ENCODE measurements around the gene EFHD1. TPM values are rescaled to one million over a fixed set of nuclear protein-coding genes. Genes with fewer than 3 reads are reported as not detected.
A peak's percentile ranks its signal among the peaks of the same experiment; 100 is the strongest.

Gene EFHD1
- total RNA-seq, 1 experiment from 2014 or later = 0.58 TPM

DNA sequence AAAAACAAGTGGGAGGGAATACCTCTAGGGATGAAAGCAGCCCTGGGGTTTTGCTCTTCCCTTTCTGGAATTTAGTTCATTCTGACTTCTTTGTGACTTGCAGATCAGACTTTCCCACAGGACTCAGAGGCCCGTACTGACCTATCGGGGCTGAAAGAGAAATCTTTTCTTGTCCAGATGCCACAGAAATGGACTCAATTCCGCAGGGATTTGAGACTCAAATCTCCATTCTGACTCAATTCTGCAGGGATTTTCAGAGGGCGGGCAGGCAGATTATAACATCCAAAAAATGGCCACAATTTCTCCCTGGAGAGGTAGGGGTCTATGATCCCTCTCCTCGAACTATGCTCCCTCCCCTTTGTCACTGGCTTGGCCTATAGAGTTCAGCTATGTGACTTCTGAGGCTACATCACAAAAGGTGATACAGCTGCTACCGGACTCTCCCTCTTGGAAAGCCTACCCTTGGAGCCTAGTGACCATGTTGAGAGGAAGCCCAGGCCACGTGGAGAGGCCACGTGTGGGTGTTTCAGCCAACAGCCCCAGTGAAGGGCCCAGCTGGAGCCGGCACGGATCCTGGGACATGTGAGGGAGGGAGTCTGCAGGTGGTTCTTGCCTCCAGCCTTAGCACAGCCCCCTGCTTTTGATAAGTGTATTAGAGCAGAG is 4.8 kb upstream of the EFHD1 start:
- H3K4me1 ChIP-seq (ENCODE audit: insufficient read depth, low read length, poor library complexity, severe bottlenecking) = peaks cover 6% of the 10 kb centered on the region
- BruUV-seq (replicated peaks) = no TSS peak

GRCh38 chr2:232629129-232629475 is 4.3 kb upstream of the EFHD1 start:
- H3K4me1 ChIP-seq (ENCODE audit: insufficient read depth, low read length, poor library complexity, severe bottlenecking) = peaks cover 9% of the 10 kb centered on the region
- no peaks in the 10 kb centered on the region for H3K36me3 ChIP-seq (ENCODE audit: insufficient read depth, low read length, poor library complexity, severe bottlenecking)
- intact Hi-C loops (cut with micrococcal nuclease; ENCODE audit: unreplicated experiment) = no loop called here
- H3K9me3 ChIP-seq (ENCODE audit: low read depth, low read length, poor library complexity, severe bottlenecking) = no peaks in the 10 kb centered on the region
- peaks cover 20% of the 10 kb centered on the region for H3K27me3 ChIP-seq (replicated peaks; ENCODE audit: insufficient read depth, low read depth, low read length, poor library complexity)
- no peak overlapping the region for H3K27ac ChIP-seq (ENCODE audit: low read depth, low read length, poor library complexity, severe bottlenecking)
- TF ChIP-seq EZH2 (IDR thresholded peaks at IDR 0.05; ENCODE audit: borderline replicate concordance, low read depth, low read length, poor library complexity, severe bottlenecking) = no peak
- TF ChIP-seq, protein P1, sequence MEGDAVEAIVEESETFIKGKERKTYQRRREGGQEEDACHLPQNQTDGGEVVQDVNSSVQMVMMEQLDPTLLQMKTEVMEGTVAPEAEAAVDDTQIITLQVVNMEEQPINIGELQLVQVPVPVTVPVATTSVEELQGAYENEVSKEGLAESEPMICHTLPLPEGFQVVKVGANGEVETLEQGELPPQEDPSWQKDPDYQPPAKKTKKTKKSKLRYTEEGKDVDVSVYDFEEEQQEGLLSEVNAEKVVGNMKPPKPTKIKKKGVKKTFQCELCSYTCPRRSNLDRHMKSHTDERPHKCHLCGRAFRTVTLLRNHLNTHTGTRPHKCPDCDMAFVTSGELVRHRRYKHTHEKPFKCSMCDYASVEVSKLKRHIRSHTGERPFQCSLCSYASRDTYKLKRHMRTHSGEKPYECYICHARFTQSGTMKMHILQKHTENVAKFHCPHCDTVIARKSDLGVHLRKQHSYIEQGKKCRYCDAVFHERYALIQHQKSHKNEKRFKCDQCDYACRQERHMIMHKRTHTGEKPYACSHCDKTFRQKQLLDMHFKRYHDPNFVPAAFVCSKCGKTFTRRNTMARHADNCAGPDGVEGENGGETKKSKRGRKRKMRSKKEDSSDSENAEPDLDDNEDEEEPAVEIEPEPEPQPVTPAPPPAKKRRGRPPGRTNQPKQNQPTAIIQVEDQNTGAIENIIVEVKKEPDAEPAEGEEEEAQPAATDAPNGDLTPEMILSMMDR (conservative IDR thresholded peaks at IDR 0.05; ENCODE audit: low read depth, low read length) = no peak
- ChIA-PET CTCF (interaction anchor here (0.7 kb wide), 1 partner anchor 347 kb away, joined by 3 read pairs; no protein-coding TSS in a partner anchor), POLR2A (ENCODE audit: low non-redundant PET) (no interaction called here)
- H3K4me3 ChIP-seq (ENCODE audit: low read depth, low read length, poor library complexity, severe bottlenecking) = no peak overlapping the region
- no TSS peak for BruUV-seq (replicated peaks)
- DNase-seq (ENCODE audit: low spot score) = no peak

More for the DNA sequence above, 4.8 kb upstream of the EFHD1 start:
- H3K36me3 ChIP-seq (ENCODE audit: insufficient read depth, low read length, poor library complexity, severe bottlenecking) = no peaks in the 10 kb centered on the region
- H3K9me3 ChIP-seq (ENCODE audit: low read depth, low read length, poor library complexity, severe bottlenecking) = no peaks in the 10 kb centered on the region
- intact Hi-C loops (cut with micrococcal nuclease; ENCODE audit: unreplicated experiment) = no loop called here
- no peak for DNase-seq (ENCODE audit: low spot score)
- H3K27ac ChIP-seq (ENCODE audit: low read depth, low read length, poor library complexity, severe bottlenecking) = no peak overlapping the region
- ChIA-PET POLR2A (ENCODE audit: low non-redundant PET) (no interaction called here), CTCF (interaction anchor here (0.7 kb wide), 1 partner anchor 347 kb away, joined by 3 read pairs; no protein-coding TSS in a partner anchor)
- H3K4me3 ChIP-seq (ENCODE audit: low read depth, low read length, poor library complexity, severe bottlenecking) = no peak overlapping the region
- no peak for TF ChIP-seq EZH2 (IDR thresholded peaks at IDR 0.05; ENCODE audit: borderline replicate concordance, low read depth, low read length, poor library complexity, severe bottlenecking)
- TF ChIP-seq, protein P1 (conservative IDR thresholded peaks at IDR 0.05; ENCODE audit: low read depth, low read length) = no peak
- H3K27me3 ChIP-seq (replicated peaks; ENCODE audit: insufficient read depth, low read depth, low read length, poor library complexity) = peaks cover 15% of the 10 kb centered on the region

DNA sequence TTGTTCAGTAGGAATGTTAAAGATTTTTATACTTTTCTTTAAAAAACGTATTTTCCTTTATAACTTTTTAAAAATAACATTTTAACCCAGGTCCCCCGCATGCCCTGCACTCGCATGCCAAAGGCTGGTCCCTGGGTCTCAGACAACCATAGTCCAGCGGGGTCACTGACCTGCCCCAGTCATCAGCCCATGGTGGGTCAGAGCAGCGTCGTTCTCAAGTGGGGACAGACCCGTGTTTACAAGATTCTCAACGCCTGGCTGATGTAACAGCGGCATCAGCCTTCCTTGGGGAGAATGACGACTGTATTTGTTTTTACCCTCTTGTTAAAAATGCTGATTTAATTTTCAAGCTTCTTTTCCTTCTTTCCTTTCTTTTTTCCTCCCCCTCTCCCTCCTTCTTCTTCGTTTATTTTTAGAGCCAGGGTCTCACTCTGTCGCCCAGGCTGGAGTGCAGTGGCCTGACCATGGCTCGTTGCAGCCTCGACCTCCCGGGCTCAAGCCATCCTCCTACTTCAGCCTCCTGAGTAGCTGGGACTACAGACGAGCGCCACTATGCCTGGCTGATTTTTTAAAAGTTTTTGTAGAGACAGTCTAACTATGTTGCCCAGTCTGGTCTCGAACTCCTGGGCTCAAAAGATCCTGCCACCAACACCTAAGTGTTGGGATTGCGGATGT is 1.0 kb upstream of the EFHD1 start:
- H3K27me3 ChIP-seq (replicated peaks; ENCODE audit: insufficient read depth, low read depth, low read length, poor library complexity) = peaks cover 32% of the 10 kb centered on the region
- no peaks in the 10 kb centered on the region for H3K36me3 ChIP-seq (ENCODE audit: insufficient read depth, low read length, poor library complexity, severe bottlenecking)
- no peak for TF ChIP-seq EZH2 (IDR thresholded peaks at IDR 0.05; ENCODE audit: borderline replicate concordance, low read depth, low read length, poor library complexity, severe bottlenecking)
- TF ChIP-seq, protein P1 (conservative IDR thresholded peaks at IDR 0.05; ENCODE audit: low read depth, low read length) = no peak
- POLR2A ChIA-PET (ENCODE audit: low non-redundant PET) = no interaction called here
- no peak for DNase-seq (ENCODE audit: low spot score)
- H3K4me1 ChIP-seq (ENCODE audit: insufficient read depth, low read length, poor library complexity, severe bottlenecking) = peaks cover 9% of the 10 kb centered on the region
- BruUV-seq (replicated peaks) = no TSS peak
- H3K4me3 ChIP-seq (ENCODE audit: low read depth, low read length, poor library complexity, severe bottlenecking) = peak overlapping the region; percentile 50
- intact Hi-C loops (cut with micrococcal nuclease; ENCODE audit: unreplicated experiment) = no loop called here
- CTCF ChIA-PET = no interaction called here
- H3K9me3 ChIP-seq (ENCODE audit: low read depth, low read length, poor library complexity, severe bottlenecking) = no peaks in the 10 kb centered on the region
- no peak overlapping the region for H3K27ac ChIP-seq (ENCODE audit: low read depth, low read length, poor library complexity, severe bottlenecking)
